Kidney glomerular epithelial cell (primary cell): ENCODE data around the gene DNAH8.

Experiments
- DNase-seq: peaks from one replicate; lab custom pipeline; 2025; lab: John Stamatoyannopoulos, UW

DNAH8 gene

DNA sequence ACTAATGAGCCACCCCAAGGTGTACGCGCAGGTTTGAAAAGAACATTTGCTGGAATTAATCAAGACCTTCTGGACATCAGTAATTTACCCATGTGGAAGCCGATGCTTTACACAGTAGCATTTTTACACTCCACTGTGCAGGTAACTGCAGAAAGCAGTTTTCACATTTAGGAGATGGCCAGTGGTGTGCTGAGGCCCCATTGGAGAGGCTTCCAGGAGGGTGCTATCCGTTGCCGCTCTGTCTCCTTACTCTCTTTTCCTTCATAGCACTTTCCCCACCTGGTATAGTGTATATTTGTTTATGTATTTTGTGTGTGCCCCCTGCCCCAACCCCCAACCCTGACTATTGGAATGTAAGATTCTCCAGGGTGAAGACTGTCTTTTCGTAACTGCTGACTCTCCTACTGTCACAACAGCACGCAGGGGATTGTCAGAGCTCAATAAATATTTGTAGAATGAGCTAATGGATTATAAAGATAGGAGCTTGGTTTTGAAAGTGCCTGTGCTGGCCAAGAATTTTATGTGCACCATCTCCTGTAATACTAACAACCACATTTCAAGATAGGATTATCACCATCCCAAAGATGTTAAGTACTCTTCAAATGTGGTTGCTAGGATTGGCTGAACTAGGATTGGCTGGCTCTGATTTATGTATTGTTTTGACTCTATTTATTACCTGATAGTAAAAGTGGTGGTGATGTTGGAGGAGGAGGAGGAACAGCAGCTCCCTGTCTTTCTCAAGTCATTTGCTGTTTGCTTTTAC, 259.5 kb downstream of the DNAH8 start:
- no peak for DNase-seq

DNA sequence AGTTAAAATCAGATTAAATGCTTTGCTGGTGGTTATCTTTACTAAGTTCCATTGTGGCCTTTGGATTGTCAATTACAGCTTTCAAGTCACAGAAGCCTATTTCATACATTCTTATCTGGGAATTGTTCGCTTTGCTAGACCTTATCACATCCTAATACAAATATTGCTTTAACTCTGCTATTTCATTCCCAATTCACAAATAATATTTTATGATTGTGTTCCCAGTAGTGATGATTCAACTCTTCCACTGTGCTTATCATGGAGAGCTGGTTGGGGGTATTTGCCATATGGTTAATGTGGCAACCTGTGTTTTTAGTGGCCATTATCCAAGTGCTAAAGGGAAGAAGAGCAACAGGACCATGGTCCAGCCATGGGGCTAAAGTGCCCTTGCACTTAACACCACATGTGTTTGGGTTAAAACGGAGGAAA, 260.5 kb downstream of the DNAH8 start:
- no peak for DNase-seq

DNA sequence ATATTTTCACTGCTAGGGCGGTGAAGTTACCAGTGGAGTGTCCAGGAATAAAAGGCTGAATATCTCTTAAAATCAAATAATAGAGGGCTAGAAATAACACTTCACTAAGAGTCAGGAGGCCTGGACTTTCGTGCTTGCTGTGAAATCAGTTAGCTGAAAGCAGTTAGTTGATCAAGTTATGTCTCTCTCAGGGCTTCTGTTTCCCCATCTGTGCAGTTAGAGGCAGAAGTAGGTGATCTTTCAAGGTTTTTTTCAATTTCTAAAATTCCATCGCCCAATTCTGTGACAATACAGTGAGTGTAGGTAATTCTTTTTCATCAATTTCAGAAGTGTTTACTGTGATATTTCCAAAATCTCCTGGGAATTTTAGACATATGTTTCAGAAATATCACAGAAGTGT, 260.9 kb downstream of the DNAH8 start:
- no peak for DNase-seq

DNA sequence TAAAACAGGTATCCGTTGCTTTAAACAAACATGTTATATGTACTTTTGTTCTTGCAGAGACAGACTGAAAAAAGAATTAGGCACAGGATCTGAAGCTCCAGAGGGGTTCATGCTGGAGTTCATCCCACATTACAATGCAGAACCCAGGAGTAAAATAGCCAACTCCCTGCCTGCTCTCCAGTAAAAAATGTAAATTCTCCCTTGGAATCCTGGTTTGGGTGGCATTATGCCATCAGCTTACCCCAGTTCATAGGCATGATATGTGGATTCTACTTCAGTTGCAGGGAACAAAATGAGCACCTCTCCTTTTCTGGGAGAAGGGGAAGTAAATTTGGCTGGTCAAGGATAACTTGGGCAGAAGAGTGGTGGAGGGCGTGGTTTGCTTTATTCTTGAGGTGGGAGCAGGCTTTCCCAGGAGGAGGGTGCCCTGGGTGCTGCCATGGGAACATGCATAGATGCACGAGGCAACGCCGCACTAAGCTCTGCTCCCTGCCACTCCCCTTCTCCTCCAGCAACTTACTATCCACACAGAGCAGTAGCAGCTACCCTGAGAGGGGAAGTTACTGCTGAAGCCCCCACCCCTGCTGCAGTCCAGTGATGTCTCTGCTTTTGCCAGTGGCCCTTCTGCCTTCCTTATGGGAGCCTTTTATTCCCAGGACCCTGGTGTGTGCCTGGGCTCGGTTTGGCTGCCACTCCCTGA, 261.8 kb downstream of the DNAH8 start:
- DNase-seq = no peak

DNA sequence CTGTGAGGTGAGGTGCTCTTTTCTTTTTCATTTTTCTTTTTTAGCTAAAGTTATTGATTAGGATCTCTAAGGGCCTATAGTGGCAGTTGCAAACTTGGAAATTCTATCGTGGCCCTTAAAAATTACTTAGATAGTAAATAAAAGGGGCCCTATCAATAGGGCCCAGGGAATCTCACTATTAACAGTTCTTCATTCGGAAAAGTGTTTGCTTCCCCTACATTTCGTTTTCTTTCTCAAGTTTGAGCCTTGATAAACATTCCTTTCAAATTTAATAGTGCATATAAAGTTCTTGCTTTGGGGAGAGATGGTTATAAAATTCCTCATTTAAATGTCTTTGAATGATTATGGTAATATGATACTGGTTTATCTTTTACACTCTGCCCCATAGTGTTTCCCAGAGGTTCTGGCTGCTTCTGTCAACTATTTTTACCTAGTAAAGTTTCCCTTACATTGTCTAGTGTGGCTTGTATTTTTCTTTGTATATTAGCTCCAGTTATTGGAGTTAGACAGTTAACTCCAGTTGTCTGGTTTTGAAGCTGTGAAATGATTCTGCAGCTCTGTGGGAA, 263.1 kb downstream of the DNAH8 start:
- DNase-seq = no peak

DNA sequence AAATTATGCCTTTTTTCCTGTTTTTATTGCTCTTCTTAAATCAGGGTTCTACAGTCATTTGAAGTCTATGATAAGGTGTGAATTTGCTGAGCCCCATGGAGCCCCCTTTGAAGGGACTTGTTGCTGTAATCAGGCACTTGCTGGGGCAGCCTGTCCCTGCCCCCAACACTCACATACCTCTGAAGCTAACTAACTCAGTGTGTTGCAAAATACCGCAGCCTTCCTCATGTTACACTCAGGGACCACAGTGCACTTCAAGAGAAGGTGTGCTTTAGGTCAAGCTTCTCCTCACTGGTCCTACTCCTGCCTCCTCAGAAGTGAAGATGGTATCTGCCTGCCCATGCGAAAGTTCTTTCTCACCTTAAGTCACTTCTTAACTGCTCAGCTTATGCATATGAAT, 267.4 kb downstream of the DNAH8 start:
- DNase-seq = no peak

DNA sequence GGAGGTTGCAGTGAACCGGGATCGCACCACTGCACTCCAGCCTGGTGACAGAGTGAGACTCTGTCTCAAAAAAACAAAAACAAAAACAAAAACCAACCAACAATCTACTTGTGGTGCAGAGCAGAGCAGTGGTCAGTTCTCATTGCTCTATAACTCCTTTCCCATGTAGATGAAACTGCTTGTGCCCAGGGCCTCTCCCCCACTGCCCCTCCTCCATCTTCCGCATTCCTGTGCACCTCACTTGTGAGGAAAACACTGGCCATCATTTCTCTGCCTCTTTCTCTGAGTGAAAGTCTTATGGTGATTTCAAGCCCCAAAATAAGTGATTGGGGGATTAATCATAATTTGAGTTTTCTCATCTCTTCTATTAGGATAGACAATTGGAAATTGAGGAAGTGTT, 269.6 kb downstream of the DNAH8 start:
- DNase-seq = no peak

DNA sequence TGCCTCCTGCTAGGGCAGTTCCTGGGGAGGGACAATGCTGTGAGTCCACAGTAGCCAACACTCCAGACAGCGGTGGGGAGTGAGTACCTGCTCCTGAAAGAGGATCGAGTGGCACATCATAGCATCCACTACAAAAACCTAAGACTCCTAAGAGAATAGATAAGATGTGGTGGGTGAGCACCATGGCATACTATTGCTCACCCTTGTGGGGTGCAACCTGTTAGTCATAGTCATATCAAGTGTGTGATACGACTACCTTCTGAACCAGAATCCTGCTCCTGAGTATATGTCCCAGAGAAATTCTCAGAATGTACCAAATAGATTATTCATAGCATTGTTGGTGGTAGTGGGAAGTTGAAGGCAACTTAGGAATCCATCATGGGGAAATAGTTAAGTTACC, 270.7 kb downstream of the DNAH8 start:
- DNase-seq = no peak

DNA sequence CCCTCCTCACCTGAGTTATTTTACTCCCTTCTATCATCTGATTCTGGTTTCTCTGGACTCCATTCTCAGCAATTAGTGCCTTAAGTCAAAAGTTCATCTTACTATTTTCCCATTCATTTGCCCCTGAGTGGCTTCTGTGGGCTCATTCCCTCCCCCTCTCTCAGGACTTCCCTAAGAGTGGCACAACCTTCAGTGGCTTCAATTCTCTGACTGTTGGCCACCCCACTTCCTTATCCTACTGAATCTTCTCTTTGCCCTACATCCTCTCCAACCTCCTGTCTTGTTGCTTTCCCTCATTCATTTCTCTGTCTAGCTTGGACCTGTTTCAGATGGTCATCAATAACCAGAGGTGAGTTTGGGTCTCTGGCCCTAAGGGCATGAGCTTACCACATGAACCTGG, 272.4 kb downstream of the DNAH8 start:
- DNase-seq = no peak

DNA sequence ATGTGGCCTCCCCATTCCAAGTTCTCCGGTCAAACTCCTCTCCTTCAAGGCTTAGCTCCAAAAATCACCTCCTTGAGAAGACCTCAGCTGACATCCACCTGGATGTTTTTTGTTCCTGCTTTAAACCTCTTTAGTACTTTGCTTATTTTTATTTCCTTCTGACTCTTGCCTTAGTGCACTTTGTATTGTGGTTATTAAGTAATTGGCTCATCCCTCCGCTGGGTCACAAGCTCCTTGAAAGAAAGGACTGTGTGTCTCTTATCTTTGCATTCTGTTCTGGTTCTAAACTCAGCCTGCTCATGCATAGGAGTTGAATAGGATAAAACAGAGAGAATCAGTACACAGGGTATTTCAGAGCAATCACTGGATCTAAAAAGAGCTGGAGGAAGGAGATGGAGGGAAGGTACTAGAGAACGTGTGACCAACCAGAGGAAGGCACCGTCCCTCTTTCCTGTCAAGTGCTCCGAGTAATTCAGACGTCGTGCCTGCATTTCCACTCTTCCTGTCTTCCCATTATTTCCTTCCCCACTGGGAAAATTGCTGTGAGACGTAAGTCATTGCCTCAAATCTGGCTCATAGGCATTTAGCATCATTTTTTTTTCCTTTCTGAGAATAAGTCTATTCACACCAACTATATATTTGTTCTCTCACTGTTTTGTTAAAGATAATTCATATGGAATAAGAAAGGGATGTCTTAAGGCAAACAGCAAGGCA, 273.8 kb downstream of the DNAH8 start:
- DNase-seq = no peak

DNA sequence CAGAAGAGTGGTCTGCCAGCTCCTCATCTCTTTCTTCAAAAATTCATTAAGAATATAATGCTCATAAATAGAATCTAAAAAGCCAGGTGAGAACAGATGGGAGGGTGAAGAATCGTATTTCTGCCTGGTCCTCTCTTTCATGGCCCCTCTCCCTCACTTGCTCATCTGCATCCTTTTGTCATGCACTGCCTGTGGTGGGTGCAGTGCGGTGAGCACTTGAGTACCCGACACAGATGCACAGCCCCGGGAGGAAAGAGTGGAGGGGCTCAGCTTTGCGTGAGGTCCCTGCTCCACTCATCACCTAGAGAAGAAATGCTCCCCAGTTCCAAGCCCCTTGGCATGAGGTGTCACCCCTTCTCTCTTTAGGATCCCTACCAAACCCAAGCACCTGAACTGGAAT, 275.4 kb downstream of the DNAH8 start:
- DNase-seq = no peak

DNA sequence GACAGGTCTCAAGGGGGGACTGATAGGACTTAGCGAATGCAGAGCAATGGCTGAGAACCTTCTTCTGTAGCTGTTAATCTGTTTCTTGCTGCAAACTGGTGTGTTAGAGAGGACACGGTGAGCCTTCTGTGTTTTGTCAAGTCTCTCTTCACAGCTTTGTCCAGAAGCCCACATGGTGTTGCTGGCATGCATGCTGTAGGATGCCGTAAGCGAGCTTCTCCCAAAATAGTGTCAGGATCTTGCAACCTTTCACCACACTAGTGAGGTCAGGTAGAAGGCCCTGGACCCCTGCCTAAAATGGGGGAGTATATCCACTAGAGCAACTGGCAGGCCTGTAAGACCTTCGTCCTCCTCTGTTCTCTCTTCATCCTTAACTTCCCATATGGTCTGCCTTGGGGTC, 281.6 kb downstream of the DNAH8 start:
- DNase-seq = no peak

DNA sequence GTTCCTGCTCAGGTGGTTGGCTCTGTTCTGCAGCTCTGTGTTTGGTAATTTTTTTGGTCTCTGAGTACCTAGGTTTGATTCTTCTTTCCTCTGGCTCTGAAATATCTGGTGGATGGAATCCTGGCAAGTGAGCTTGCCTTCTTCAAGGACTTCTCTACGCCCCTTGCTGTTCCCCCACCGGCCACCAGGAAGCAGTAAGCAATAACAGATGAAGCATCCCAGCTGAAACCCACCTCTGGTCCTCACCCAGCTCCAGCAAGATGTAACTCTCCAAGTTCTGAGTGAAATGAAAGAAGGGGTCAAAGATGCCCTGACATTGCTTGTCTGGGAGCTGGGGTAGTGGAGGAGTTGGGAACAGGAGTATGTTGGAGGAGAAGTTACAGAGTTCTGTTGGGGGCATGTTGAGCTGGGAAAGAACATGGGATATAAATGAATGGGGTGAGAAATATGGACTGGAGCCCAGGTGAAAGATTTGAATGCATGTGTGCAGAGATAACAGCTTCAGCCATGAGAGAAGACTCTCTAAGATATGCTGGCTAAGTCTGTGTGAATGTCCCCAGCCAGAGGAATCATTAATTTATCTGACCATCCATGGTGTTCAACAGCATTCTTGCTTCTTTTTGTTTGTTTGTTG, 282.1 kb downstream of the DNAH8 start:
- DNase-seq = no peak

DNA sequence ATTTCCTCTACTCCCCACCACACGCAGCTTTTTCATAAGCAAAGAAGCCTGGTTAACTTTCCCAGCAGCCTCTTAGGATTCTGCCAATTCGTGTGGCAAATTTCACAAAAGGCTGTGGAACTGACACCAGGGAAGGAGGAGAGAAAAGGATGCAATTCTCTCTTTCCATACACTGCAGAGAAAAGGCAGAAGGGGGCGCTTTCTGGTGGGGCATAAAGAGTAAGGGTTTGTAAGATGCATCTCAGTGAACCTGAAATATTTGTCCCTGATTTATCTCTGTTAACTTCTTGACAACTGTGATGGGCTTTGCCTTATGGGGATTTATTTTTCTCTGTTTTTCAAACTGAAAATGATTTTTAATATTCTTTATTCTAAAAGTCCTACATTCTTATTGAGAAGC, 288.0 kb downstream of the DNAH8 start:
- no peak for DNase-seq

DNA sequence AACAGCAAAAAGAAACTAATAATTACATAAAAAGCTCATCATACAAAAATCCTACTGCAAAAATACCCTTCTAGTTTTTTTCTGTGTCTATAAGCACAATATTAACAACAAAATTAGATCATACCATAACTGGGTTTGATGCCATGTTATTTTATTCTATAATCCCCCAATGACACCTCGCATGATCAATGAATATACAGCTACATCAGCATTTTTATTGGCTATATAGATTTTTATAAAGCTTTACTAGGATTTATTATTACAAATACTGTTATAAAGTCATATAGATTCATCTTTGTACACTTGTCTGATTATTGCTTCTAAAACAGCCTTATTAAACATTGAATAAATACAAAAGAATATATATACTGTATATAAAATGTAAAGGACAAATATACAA, 288.4 kb downstream of the DNAH8 start:
- no peak for DNase-seq

DNA sequence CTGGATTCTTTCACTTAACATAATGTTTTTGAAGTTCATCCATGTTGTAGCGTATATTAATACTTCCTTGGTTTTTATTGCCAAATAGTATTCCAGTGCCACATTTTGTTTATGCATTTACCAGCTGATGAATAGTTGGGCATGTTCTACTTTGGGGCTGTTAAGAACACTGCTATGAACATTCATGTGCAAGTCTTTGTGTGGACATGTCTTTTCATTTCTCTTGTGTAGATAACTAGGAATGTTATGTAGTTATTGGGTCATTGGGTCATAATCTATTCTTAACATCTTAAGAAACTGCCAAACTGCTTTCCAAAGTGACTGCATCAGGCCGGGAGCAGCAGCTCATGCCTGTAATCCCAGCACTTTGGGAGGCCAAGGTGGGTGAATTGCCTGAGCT, 289.7 kb downstream of the DNAH8 start:
- DNase-seq = no peak

DNA sequence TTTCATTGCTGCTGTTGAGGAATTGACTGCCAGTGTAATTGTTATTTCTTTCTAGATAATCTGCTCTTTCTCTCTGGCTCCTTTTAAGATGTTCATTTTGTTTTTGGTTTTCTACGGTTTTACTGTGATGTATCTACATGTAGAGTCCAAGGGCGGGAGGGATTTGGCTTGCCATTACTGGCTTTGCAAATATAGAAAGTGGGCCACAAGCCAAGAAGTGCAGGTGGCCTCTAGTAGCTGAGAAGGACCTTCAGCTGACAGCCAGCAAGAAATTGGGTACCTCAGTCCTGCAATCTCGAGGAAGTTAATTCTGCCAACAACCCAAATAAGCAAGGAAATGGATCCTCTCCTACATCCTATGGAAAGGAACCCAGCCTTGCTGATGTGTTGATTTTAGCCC, 290.7 kb downstream of the DNAH8 start:
- no peak for DNase-seq

DNA sequence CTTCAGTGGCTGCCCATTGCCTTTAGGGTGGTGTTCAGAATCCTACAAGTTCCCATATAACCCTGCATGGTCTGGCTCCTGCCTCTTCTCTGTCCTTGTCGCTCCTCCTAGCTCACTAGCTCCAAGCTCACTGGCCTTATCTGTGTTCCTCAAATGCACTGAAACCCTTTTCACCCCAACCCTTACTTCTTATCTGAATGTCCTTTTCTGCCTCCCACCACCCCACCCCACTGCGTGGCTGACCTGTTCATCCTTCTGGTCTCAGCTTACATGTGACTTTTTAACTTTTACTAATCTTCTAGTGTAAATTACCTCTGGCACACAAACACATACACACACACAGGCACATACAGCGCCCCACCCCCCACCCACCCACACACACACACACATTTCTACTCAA, 292.5 kb downstream of the DNAH8 start:
- DNase-seq = no peak

DNA sequence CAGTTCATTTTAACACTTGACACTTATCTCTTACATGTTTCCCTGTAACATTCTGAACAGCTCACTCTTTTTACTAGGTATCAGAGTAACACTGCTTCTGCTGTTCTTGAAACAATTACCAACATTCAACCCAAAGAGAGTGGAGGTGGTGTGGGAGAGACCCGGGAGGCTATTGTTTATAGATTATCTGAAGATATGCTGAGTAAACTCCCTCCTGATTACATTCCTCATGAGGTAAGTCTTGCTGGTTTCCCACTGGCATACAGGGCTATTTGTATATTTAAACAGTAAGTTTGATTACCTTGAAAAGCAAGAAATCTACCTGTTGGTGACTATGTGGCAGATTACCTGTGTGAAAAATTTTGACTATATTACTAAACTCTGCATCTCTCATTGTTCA, 293.6 kb downstream of the DNAH8 start:
- no peak for DNase-seq

DNA sequence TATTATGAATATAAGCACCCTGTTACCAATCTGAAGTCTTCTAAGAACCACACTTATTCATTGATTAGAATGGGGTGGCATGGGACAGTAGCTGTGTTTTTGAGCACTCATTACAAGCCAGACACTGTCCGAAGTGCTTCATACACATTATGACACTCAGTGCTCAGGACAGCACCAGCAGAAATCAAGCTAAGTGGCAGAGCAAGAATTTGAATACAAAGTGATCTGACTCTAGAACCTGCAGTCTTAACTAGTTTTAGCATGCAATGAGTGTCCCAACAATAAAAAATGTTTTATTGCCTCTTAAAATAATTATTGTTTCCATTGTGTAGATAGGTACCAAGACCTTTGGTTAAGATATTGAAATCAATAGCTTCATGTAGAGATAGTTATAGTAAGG, 294.4 kb downstream of the DNAH8 start:
- no peak for DNase-seq

DNA sequence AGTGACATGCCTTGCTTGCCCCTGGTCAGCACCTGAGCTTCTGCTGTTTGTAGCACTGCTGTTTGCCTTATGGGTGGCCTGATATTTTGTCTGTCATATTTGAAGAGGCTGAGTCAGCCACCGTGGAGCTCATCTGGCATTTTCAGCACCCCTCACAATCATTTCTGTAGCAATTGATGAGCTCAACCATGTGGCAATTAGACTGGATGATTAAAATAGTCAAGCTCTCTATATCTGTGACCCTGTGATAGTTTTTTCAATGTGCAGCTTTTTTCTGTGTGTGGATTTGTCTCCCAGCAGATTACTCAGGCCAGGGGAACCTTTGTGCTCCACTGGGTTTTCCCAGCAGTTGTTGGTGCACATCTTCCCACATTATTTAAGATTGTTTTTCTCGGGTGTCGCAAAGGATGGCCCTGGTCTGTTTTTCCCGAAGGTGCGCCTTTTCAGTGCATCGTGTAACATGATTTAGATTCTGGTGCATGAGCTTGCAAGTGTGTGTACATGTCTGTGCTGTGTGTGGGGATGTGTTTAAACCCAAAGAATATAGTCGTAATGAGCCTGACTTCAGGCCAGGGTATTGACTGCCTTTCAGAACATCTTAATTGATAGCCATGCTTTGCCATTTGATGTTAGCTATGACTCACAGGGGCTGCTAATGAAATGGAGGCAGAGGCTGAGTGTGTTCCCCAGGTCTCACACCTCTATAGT, 301.9 kb downstream of the DNAH8 start:
- no peak for DNase-seq

DNA sequence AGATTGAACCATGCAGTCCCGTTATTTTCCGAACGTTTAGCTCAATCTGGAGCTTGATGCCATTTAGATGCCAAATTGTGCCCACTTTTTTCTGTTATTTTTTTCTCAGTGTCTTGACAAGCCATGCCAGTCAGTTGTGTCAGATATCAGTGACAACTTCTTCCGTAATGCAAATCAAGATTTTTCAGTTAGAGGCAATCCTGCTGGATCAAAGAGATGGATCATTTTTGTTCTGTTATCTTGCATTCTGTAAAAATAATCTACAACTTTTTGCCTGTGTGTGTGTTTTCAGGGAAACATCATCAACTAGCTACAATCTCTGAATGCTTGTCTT, 302.4 kb downstream of the DNAH8 start:
- DNase-seq = no peak
